Karpas-422 (cell line): ENCODE results near the gene PTPRG. TPM values are rescaled to one million over a fixed set of nuclear protein-coding genes. Genes with fewer than 3 reads are reported as not detected.

ENCODE experiments used
- DNase-seq: peaks from one replicate; pipeline ENCODE4 v3.0.0-alpha.2; 2015
- H2AFZ ChIP-seq: fragments of 200-600 bp; sonication (generic); 2 replicates; pipeline ENCODE4 v1.6.1; 2014; ENCODE audit warnings: antibody characterized with exemption, low read length, mixed read lengths
- H3K27ac ChIP-seq: fragments of 200-600 bp; sonication (generic); 2 replicates; pipeline ENCODE4 v1.5.1; 2014; ENCODE audit warnings: mild to moderate bottlenecking, low read length, moderate library complexity
- H3K27me3 ChIP-seq: fragments of 200-600 bp; sonication (generic); 2 replicates; pipeline ENCODE4 v1.6.1; 2014; ENCODE audit warnings: low read length, mixed read lengths
- H3K36me3 ChIP-seq: fragments of 200-600 bp; sonication (generic); 2 replicates; pipeline ENCODE4 v1.6.1; 2014; ENCODE audit warnings: low read length, mixed read lengths; ENCODE audit not compliant: insufficient read depth
- H3K4me1 ChIP-seq: fragments of 200-600 bp; sonication (generic); 2 replicates; pipeline ENCODE4 v1.6.1; 2014; ENCODE audit warnings: mild to moderate bottlenecking, low read length, mixed read lengths
- H3K4me2 ChIP-seq: fragments of 200-600 bp; sonication (generic); 2 replicates; pipeline ENCODE4 v1.6.1; 2014; ENCODE audit warnings: low read length, low read depth, mild to moderate bottlenecking; ENCODE audit not compliant: poor library complexity, severe bottlenecking
- H3K4me3 ChIP-seq: fragments of 200-600 bp; sonication (generic); 2 replicates; pipeline ENCODE4 v1.5.1; 2014; ENCODE audit warnings: mild to moderate bottlenecking, antibody characterized with exemption, low read length, mixed read lengths
- H3K79me2 ChIP-seq: fragments of 200-600 bp; sonication (generic); 2 replicates; pipeline ENCODE4 v1.6.1; 2014; ENCODE audit warnings: mild to moderate bottlenecking, low read length, mixed read lengths
- H3K9ac ChIP-seq: fragments of 200-600 bp; sonication (generic); 2 replicates; pipeline ENCODE4 v1.6.0; 2014; ENCODE audit warnings: low read length
- H3K9me2 ChIP-seq: fragments of 200-600 bp; sonication (generic), shearing (Covaris generic); replicated peaks from 2 replicates; pipeline ENCODE4 v1.6.0; 2014; ENCODE audit warnings: mild to moderate bottlenecking, low read length, moderate library complexity; ENCODE audit not compliant: insufficient read depth
- H3K9me3 ChIP-seq: fragments of 300-700, 200-600 bp; sonication (generic); 2 replicates; pipeline ENCODE4 v1.6.1; 2014; ENCODE audit warnings: low read length, mixed read lengths
- H4K20me1 ChIP-seq: fragments of 200-600 bp; sonication (generic); 2 replicates; pipeline ENCODE4 v1.6.1; 2014; ENCODE audit warnings: mild to moderate bottlenecking, antibody characterized with exemption, low read length, low read depth; ENCODE audit not compliant: insufficient read depth
- total RNA-seq: library from RNA; depleted of rRNA; stranded (reverse); fragments of >200 nt; shearing (Covaris generic); gene quantifications from 2 replicates; pipeline ENCODE4 v1.2.3, GENCODE V29; 2014; ENCODE audit warnings: low replicate concordance

The PTPRG gene
- total RNA-seq, 1 experiment from 2014 or later, result not detected

DNA sequence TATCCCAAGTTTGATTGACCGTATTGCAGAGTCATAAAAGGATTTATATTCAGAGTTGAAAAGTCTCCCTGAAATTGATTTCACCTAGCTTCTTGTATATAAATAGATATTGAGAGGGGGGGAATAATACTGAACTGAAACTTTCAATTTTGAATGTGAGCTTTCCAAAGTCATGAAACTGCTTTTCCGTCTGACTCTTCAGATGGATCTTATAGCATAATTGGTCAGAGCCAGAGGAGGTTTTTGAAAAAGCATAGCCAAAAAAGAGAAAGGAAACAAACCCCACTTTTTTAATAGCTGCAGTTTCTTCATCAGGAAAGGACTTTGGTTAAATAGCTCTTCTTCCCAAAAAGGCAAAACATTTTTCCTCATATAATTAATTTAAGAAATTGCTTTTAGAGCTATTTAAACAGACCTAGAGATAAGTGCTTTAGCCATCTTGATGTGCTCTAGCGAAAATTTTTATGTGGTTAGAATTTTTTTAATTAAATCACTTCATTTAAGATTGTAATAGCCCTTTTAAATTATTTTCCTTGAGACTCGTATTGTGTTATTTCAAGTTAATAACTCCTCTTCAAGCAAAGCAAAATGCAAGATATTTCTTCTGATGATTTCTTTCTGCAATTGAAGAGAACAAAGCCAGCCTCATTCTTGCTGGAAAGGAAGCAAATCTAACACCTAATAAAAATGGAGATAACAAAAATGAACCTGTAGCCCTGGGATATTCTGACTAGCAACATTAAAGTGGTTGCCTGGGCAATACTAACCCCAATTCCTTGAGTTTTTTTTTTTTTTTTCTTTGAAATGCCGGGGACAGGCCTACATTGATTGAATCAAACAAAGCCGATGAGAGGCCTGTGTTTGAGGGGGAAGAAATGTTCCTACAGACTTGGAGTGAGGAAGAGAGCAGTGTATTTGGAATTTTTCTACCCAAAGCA, 173.6 kb downstream of the PTPRG start:
- no peak for DNase-seq
- no peaks in the 10 kb centered on the region for H3K9me2 ChIP-seq
- no peaks in the 10 kb centered on the region for H3K9me3 ChIP-seq
- H3K9ac ChIP-seq, result no peak overlapping the region
- no peak overlapping the region for H3K4me3 ChIP-seq
- H3K36me3 ChIP-seq, result no peaks in the 10 kb centered on the region
- no peak overlapping the region for H3K4me2 ChIP-seq
- H3K79me2 ChIP-seq, result no peaks in the 10 kb centered on the region
- no peaks in the 10 kb centered on the region for H3K4me1 ChIP-seq
- H3K27ac ChIP-seq, result no peak overlapping the region
- no peaks in the 10 kb centered on the region for H4K20me1 ChIP-seq
- H3K27me3 ChIP-seq, result no peaks in the 10 kb centered on the region
- H2AFZ ChIP-seq, result no peak overlapping the region

DNA sequence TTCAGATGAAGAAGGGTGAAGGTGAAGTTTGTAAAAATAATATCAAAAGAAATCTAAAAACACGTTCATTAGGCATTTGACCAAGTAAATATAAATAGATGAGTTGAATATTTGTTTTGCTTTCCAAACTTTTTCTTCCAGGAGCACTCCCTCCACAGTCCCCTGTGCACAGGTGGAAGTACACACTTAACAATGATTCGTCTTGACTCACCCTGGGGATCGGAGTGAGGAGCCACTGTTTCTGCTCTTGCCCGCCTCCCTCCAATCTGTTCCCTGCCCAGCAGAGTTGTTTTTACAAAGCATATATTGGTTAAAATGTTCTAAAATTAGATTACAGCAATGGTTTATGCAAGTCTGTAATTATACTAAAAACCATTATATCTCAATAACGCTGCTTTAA, 175.1 kb downstream of the PTPRG start:
- Histone ChIP-seq H3K9ac (no peak overlapping the region), H3K4me2 (no peak overlapping the region), H3K4me1 (no peaks in the 10 kb centered on the region), H4K20me1 (no peaks in the 10 kb centered on the region), H3K36me3 (no peaks in the 10 kb centered on the region), H3K9me3 (no peaks in the 10 kb centered on the region), H2AFZ (no peak overlapping the region), H3K27ac (no peak overlapping the region), H3K27me3 (no peaks in the 10 kb centered on the region), H3K79me2 (no peaks in the 10 kb centered on the region), H3K4me3 (no peak overlapping the region), H3K9me2 (no peaks in the 10 kb centered on the region)
- no peak for DNase-seq

GRCh38 chr3:61739640-61740039, 178.3 kb downstream of the PTPRG start:
- Histone ChIP-seq H3K79me2 (no peaks in the 10 kb centered on the region), H3K9me2 (no peaks in the 10 kb centered on the region), H3K27ac (no peak overlapping the region), H3K9ac (no peak overlapping the region), H3K9me3 (no peaks in the 10 kb centered on the region), H3K27me3 (no peaks in the 10 kb centered on the region), H3K36me3 (no peaks in the 10 kb centered on the region), H2AFZ (no peak overlapping the region), H3K4me3 (no peak overlapping the region), H3K4me1 (no peaks in the 10 kb centered on the region), H3K4me2 (no peak overlapping the region), H4K20me1 (no peaks in the 10 kb centered on the region)
- no peak for DNase-seq

DNA sequence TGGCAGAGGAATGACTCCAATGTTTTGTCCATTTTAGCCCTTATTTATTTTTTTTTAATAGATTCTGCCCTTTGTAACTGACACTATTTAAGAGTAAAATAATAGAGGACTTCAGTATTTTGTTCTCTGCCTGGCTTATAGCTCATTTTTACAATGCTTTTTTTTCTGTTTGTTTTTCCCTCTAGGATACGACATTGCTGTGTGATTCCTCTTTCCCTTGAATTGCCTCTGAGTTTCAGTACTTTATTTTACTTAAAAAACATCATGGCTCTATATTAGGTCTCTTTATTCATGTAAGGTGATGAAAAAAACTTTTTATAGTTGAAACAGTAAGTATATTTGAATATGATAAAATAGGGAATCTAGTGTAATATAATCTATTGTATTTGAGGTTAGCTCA, 179.1 kb downstream of the PTPRG start:
- no peaks in the 10 kb centered on the region for H3K27me3 ChIP-seq

DNA sequence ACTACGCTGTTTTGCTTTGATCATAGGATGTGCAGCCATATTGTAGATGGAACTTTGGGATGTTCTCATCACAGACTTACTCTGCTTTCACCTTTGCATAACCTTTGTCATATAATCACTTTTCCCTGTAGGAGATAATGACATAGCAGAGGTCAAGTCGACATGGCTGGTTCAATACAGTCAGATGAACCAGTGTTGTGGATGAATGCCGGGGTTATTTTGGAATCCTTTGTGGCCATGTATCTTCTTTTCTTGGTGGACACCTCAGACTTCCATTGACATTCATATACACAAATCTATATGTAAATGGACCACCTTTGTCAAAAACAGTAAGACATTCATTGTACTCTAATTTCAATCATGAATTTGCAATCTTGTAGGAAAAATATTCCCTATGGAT, 180.2 kb downstream of the PTPRG start:
- no peak overlapping the region for H3K4me3 ChIP-seq
- no peak overlapping the region for H3K9ac ChIP-seq
- no peak for DNase-seq
- no peak overlapping the region for H3K4me2 ChIP-seq
- no peaks in the 10 kb centered on the region for H3K4me1 ChIP-seq
- H3K27me3 ChIP-seq, result no peaks in the 10 kb centered on the region
- no peaks in the 10 kb centered on the region for H3K36me3 ChIP-seq
- H4K20me1 ChIP-seq, result no peaks in the 10 kb centered on the region
- no peaks in the 10 kb centered on the region for H3K9me3 ChIP-seq
- H3K27ac ChIP-seq, result no peak overlapping the region
- no peaks in the 10 kb centered on the region for H3K79me2 ChIP-seq
- no peak overlapping the region for H2AFZ ChIP-seq
- no peaks in the 10 kb centered on the region for H3K9me2 ChIP-seq

More for the DNA sequence above, 179.1 kb downstream of the PTPRG start:
- Histone ChIP-seq H4K20me1 (no peaks in the 10 kb centered on the region), H2AFZ (no peak overlapping the region), H3K36me3 (no peaks in the 10 kb centered on the region), H3K9me2 (no peaks in the 10 kb centered on the region), H3K9ac (no peak overlapping the region), H3K27ac (no peak overlapping the region), H3K4me3 (no peak overlapping the region), H3K4me1 (no peaks in the 10 kb centered on the region), H3K4me2 (no peak overlapping the region), H3K79me2 (no peaks in the 10 kb centered on the region), H3K9me3 (no peaks in the 10 kb centered on the region)
- no peak for DNase-seq

GRCh38 chr3:61742006-61742405, 180.6 kb downstream of the PTPRG start:
- Histone ChIP-seq H3K4me2 (no peak overlapping the region), H3K27me3 (no peaks in the 10 kb centered on the region), H3K4me1 (no peaks in the 10 kb centered on the region), H3K27ac (no peak overlapping the region), H3K36me3 (no peaks in the 10 kb centered on the region), H3K9me3 (no peaks in the 10 kb centered on the region), H3K9me2 (no peaks in the 10 kb centered on the region), H3K4me3 (no peak overlapping the region), H4K20me1 (no peaks in the 10 kb centered on the region), H2AFZ (no peak overlapping the region), H3K9ac (no peak overlapping the region), H3K79me2 (no peaks in the 10 kb centered on the region)
- DNase-seq, result no peak

DNA sequence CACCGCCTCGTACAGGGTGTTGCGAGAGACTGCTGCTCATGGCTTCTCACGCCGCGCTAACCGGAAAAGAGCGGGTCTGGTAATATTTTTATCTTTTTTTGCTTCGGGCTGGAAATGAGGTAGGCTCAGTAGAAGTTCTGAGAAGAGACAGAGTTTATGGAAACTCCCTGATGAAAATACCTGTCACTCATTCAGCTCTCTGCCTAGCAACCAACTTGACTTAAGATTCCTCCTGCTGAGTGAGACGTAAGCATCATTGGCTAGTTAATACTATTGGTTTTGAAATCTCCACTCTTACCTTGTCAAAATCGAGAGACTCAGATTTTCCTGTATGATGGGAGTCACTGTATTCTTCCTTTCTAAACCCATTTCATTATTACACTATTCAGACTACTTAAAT, 181.7 kb downstream of the PTPRG start:
- Histone ChIP-seq H3K9ac (no peak overlapping the region), H3K4me1 (no peaks in the 10 kb centered on the region), H3K9me3 (no peaks in the 10 kb centered on the region), H3K79me2 (no peaks in the 10 kb centered on the region), H2AFZ (no peak overlapping the region), H4K20me1 (no peaks in the 10 kb centered on the region), H3K27ac (no peak overlapping the region), H3K36me3 (no peaks in the 10 kb centered on the region), H3K9me2 (no peaks in the 10 kb centered on the region), H3K27me3 (no peaks in the 10 kb centered on the region), H3K4me2 (no peak overlapping the region), H3K4me3 (no peak overlapping the region)
- DNase-seq, result no peak

GRCh38 chr3:61743686-61744242, 182.4 kb downstream of the PTPRG start:
- Histone ChIP-seq H3K36me3 (no peaks in the 10 kb centered on the region), H3K79me2 (no peaks in the 10 kb centered on the region), H3K27me3 (no peaks in the 10 kb centered on the region), H3K27ac (no peak overlapping the region), H3K4me2 (no peak overlapping the region), H2AFZ (no peak overlapping the region), H3K9me2 (no peaks in the 10 kb centered on the region), H3K4me1 (no peaks in the 10 kb centered on the region), H3K9me3 (no peaks in the 10 kb centered on the region), H3K4me3 (no peak overlapping the region), H3K9ac (no peak overlapping the region), H4K20me1 (no peaks in the 10 kb centered on the region)
- no peak for DNase-seq
